Measurements from ENCODE around the gene ARL2BP. TPM values are rescaled to one million over a fixed set of nuclear protein-coding genes. Genes with fewer than 3 reads are reported as not detected.

Gene ARL2BP
- total and polyA plus RNA-seq, 10 of the 15 experiments (the other 5 are each of a cell fraction or from before 2014, with no cell fraction given): 12.5 to 56.6 (median 29.7) TPM

DNA sequence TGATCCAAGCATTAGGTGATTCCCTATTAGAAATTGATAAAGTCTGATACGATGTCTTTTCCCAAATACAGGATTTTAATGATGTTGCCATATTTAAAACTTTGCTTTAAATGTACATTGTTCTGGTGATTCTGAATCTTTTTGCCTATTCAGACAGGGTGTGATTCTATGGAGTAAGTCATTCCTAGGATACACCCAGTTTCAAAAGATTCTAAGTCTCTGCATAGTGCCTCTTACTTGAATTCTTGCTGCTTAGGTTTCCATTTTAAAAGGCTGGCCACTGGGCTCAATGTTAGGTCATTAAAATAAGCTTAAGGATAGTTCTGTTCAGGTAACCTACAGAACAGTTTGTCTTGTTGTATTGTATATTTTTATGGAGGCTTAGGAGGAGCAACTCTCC is 22.0 kb upstream of the ARL2BP start:
- H2AFZ ChIP-seq (ENCODE audit: control insufficient read depth, low read depth, low read length): no peak overlapping the region
- 100% methylated on average over 1 of the region's 1 CpG for WGBS (ENCODE audit: insufficient coverage, insufficient replicate concordance, low lambda C conversion rate, missing lambda C conversion rate)
- ChIA-PET POLR2A (no interaction called here), CTCF (interaction anchor here (0.6 to 2.4 kb wide), 2 partner anchors 9 to 259 kb away, joined by 4 read pairs; no protein-coding TSS in a partner anchor), SMC1A (ENCODE audit: uncharacterized antibody, unreplicated experiment) (interaction anchor here (1.1 to 1.3 kb wide), 2 partner anchors 30 to 32 kb away, joined by 3 to 4 read pairs; no protein-coding TSS in a partner anchor), RAD21 (ENCODE audit: unreplicated experiment) (interaction anchor here (1.0 kb wide), 1 partner anchor 196 kb away, joined by 3 read pairs; no protein-coding TSS in a partner anchor)
- H3K4me1 ChIP-seq (ENCODE audit: control insufficient read depth, insufficient read depth, low read length): no peaks in the 10 kb centered on the region
- no peak overlapping the region for H3K9ac ChIP-seq (ENCODE audit: control insufficient read depth, insufficient read depth, low read length)
- H3K4me2 ChIP-seq (ENCODE audit: control insufficient read depth, insufficient read depth): no peak overlapping the region
- in situ Hi-C loops (cut with MboI): loop anchor here (25.0 kb wide), 1 partner anchor 1339 kb away; no protein-coding TSS in a partner anchor
- no peak for FAIRE-seq
- no peak overlapping the region for H3K4me3 ChIP-seq
- DNase-seq (ENCODE audit: low read depth, low spot score): no peak
- H3K9me3 ChIP-seq (replicated peaks; ENCODE audit: control insufficient read depth, insufficient read depth, low read length): no peaks in the 10 kb centered on the region; the same call in 1 of the 3 replicates
- intact Hi-C loops (cut with micrococcal nuclease; ENCODE audit: unreplicated experiment): no loop called here
- H3K36me3 ChIP-seq (ENCODE audit: control insufficient read depth in 2 of 2, insufficient read depth in 2 of 2, low read length in 1 of 2): peaks cover 4 to 48% of the 10 kb centered on the region in 2 experiments
- no TSS peak for BruUV-seq (replicated peaks)
- H3K79me2 ChIP-seq (ENCODE audit: control insufficient read depth, insufficient read depth, low read length): no peaks in the 10 kb centered on the region
- no peaks in the 10 kb centered on the region for H3K27me3 ChIP-seq (replicated peaks in 1 of 2; ENCODE audit: control insufficient read depth in 2 of 2, insufficient read depth in 2 of 2, low read length in 1 of 2)
- no peak for ATAC-seq
- TF ChIP-seq, protein P1, sequence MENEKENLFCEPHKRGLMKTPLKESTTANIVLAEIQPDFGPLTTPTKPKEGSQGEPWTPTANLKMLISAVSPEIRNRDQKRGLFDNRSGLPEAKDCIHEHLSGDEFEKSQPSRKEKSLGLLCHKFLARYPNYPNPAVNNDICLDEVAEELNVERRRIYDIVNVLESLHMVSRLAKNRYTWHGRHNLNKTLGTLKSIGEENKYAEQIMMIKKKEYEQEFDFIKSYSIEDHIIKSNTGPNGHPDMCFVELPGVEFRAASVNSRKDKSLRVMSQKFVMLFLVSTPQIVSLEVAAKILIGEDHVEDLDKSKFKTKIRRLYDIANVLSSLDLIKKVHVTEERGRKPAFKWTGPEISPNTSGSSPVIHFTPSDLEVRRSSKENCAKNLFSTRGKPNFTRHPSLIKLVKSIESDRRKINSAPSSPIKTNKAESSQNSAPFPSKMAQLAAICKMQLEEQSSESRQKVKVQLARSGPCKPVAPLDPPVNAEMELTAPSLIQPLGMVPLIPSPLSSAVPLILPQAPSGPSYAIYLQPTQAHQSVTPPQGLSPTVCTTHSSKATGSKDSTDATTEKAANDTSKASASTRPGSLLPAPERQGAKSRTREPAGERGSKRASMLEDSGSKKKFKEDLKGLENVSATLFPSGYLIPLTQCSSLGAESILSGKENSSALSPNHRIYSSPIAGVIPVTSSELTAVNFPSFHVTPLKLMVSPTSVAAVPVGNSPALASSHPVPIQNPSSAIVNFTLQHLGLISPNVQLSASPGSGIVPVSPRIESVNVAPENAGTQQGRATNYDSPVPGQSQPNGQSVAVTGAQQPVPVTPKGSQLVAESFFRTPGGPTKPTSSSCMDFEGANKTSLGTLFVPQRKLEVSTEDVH (IDR thresholded peaks at IDR 0.05; ENCODE audit: low read depth, partially characterized antibody): no peak
- TF ChIP-seq, protein P2, sequence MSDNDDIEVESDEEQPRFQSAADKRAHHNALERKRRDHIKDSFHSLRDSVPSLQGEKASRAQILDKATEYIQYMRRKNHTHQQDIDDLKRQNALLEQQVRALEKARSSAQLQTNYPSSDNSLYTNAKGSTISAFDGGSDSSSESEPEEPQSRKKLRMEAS (IDR thresholded peaks at IDR 0.05; ENCODE audit: low read depth, low read length): no peak
- TF ChIP-seq RFX5 (IDR thresholded peaks at IDR 0.05; ENCODE audit: low read depth, low read length) (no peak), HDAC2 (IDR thresholded peaks at IDR 0.05) (no peak), SIX5 (IDR thresholded peaks at IDR 0.05; ENCODE audit: low read depth, low read length, severe bottlenecking) (no peak)
- no peaks in the 10 kb centered on the region for H4K20me1 ChIP-seq (ENCODE audit: control insufficient read depth, insufficient read depth)
- no peak overlapping the region for H3K27ac ChIP-seq (ENCODE audit: control insufficient read depth, insufficient read depth)
